GM12875 (cell line): Measurements from ENCODE around the gene POC1A.

Experiments
- H3K4me3 ChIP-seq: one replicate; pipeline ENCODE4 v1.5.1; 2011; ENCODE audit warnings: low read depth, low read length, control low read depth
- TF ChIP-seq, protein P1 (sequence below): IDR thresholded peaks from 2 replicates; pipeline ENCODE4 v1.5.1; 2011; ENCODE audit warnings: low read depth, mild to moderate bottlenecking, control low read depth, inconsistent platforms, low read length, moderate library complexity, borderline replicate concordance; ENCODE audit not compliant: insufficient read depth

POC1A gene

DNA sequence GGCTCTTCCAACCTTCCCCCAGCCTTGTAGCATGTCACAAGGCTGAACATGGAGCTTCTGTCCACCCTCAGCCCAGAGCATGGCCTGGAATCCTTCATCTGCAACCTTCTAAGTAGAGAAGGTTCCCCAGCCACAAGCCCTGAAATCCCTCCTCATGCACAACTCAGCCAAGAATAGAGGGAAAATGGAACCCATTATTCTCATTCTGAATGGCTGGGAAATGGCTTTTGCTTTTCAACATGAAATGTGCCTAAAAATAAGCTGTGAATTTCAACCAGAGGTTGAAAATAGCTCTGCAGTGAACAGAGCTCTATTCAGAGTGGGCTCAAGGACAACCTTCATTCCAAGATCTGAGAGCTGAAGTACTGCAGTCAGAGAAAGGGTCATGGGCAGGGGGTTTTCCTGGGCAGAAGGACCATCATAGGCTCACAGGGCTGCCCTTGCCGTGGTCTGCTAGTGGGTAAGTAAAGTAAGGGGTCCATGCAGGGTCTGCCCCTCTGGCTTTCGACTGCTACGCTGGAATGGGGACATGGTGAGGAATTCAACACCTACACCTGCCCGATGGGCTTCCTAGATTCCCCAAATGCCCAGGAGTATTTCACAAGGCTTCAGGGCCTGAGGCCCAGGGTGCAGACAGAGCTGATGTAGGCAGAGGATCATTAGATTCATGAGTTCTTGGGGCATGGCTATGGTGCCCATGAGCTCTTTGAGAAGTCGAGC, 35.9 kb downstream of the POC1A start:
- TF ChIP-seq, protein P1, sequence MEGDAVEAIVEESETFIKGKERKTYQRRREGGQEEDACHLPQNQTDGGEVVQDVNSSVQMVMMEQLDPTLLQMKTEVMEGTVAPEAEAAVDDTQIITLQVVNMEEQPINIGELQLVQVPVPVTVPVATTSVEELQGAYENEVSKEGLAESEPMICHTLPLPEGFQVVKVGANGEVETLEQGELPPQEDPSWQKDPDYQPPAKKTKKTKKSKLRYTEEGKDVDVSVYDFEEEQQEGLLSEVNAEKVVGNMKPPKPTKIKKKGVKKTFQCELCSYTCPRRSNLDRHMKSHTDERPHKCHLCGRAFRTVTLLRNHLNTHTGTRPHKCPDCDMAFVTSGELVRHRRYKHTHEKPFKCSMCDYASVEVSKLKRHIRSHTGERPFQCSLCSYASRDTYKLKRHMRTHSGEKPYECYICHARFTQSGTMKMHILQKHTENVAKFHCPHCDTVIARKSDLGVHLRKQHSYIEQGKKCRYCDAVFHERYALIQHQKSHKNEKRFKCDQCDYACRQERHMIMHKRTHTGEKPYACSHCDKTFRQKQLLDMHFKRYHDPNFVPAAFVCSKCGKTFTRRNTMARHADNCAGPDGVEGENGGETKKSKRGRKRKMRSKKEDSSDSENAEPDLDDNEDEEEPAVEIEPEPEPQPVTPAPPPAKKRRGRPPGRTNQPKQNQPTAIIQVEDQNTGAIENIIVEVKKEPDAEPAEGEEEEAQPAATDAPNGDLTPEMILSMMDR, result no peak
- H3K4me3 ChIP-seq, result no peak overlapping the region

DNA sequence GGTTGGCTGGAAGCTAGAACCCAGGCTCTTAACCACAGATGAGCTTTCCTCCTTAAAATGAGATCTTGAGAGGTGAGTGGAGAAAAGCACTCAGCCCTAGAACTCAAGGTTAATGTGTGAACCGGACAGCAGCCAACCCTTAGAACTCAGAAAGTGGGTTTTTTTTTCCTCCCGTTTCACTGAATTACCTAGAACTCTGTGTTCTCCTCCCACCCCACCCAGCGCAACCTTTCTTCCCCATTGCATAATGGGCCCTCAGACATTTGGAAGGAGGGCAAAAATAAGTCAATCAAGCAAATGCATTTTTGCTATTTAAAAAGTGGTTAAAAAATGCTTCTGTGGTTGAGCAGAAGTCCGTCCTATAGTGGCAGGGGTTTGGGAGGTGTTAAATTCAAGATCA, 36.7 kb downstream of the POC1A start:
- TF ChIP-seq, protein P1, result no peak

DNA sequence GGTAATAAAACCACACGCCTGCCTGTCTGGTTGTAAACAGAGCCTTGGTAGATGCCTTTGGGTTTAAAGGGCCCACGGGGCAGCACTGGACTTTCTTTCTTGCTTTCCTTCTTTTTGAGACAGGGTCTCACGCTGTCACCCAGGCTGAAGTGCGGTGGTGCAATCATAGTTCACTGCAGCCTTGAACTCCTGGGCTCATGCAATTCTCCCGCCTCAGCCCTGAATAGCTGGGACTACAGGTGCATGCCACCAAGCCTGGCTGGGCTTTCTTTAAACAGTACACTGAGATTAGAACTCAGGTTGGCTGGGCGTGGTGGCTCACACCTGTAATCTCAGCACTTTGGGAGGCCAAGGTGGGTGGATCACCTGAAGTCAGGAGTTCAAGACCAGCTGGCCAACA, 42.2 kb downstream of the POC1A start:
- no peak overlapping the region for H3K4me3 ChIP-seq
- TF ChIP-seq, protein P1, result no peak

More for the DNA sequence above, 36.7 kb downstream of the POC1A start:
- H3K4me3 ChIP-seq, result no peak overlapping the region

DNA sequence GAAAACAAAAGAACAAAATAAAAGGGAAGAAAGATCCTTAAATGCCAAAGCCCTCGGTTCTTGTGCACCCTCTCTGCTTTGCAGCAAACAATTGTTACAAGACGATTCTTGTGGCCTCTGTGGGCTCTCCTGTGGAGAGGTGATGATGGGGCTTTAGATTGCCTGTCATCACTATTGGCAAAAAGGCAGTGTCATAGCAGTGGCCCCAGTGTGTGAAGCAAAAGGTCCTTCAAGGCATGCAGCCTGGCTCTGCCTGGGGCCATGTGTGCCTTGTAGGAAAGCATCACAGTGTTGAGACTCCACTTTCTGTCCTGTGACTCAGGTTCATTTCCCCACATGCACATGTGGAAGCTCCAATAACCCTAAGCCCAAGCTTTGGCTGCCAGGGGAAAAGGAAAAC, 43.7 kb downstream of the POC1A start:
- H3K4me3 ChIP-seq, result no peak overlapping the region
- TF ChIP-seq, protein P1, result no peak

DNA sequence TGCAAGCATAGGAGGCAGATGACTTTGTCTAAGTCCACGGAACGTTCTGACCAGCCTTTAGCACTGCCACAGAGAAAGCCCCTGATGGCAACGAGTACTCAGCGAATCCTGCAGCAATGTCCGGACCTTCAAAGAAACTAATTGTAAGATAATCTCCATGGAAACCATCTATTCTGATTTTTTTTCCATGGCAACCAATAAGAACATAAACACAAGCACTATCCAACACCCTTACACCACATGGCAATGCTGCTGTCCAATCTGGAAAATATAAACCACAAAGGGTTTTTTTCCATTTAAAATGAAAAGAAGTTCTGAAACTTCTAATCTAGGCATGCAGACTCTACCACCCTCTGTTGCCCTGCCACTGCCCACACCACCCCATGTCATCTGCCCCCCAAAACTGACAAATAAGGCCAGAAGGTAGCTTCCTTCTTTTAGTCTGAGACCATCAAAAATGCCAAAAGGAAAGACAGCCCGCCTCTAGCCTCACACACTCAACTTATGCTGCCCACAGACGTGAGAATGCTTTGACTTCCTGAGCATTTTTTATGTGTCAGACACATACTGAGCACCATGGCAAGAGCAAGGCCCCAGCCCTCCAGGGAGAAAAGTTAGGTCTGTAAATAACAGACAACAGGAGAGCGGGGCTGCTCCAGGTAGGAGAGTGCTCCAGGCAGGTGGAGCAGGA, 44.5 kb downstream of the POC1A start:
- no peak overlapping the region for H3K4me3 ChIP-seq
- TF ChIP-seq, protein P1, result no peak

DNA sequence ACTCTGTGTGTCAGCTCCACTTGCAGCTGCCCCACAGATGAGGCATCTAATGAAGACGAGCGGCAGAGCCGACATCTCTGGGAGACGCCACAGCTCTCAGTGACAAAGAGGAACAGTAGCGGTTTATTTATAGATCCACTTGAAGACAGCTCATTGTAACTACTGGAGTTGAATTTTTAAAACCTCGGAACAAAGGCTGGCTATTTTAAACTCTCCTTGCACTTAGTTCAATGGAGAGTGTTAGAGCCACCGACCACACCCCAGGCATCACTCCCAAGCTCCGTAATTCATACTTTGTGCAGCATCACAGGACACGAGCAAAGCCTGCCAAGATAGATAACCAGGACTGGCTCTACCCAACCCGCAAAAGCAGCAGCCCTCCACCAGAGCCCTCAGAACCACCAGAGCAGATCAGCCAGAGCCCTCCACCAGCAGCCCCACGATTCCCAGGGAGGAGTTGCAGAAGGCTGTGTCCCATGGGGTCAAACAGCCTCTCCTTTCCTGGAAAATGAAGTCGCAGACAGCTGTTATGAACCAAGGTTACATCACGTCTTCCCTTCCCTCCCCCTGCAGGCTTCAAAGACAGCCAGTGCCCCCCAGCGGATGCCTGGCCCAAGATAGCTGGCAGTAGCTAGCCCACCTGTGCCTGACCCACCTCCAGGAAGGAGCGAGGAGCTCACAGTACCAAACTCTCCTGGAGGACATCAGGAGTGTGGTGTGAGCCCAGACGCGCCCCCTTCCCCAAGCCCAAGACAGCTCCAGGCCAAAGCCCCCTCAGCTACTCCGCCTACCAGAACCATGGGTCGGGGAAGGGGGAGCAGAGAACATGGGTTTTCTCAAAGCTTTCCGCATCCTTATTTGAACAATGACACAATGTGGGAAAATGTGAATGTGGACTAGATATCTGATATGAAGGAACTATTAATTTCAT, 45.7 kb downstream of the POC1A start:
- H3K4me3 ChIP-seq, result no peak overlapping the region
- TF ChIP-seq, protein P1, result no peak
